Glutamatergic neuron (in vitro differentiated cells): Measurements from ENCODE around the gene ALDH3A2. TPM values are rescaled to one million over a fixed set of nuclear protein-coding genes. Genes with fewer than 3 reads are reported as not detected.

Experiments used
- DNase-seq: peaks from one replicate; pipeline ENCODE4 v3.0.0; 2022
- H3K27ac Mint-ChIP-seq: one replicate; pipeline ENCODE4 v1.8.0; 2020; ENCODE audit warnings: mild to moderate bottlenecking, mixed read lengths, inconsistent platforms; ENCODE audit not compliant: unreplicated experiment
- H3K27me3 Mint-ChIP-seq: one replicate; pipeline ENCODE4 v1.8.0; 2020; ENCODE audit warnings: mild to moderate bottlenecking, moderate library complexity, mixed read lengths, inconsistent platforms; ENCODE audit not compliant: unreplicated experiment
- H3K36me3 Mint-ChIP-seq: one replicate; pipeline ENCODE4 v1.8.0; 2020; ENCODE audit warnings: mild to moderate bottlenecking, mixed read lengths, inconsistent platforms; ENCODE audit not compliant: unreplicated experiment
- H3K4me1 Mint-ChIP-seq: one replicate; pipeline ENCODE4 v1.8.0; 2020; ENCODE audit warnings: mild to moderate bottlenecking, low read depth, mixed read lengths, inconsistent platforms; ENCODE audit not compliant: unreplicated experiment
- H3K4me3 Mint-ChIP-seq: one replicate; pipeline ENCODE4 v1.8.0; 2020; ENCODE audit warnings: mild to moderate bottlenecking, mixed read lengths, inconsistent platforms; ENCODE audit not compliant: unreplicated experiment
- H3K9me3 Mint-ChIP-seq: one replicate; pipeline ENCODE4 v1.8.0; 2020; ENCODE audit warnings: mild to moderate bottlenecking, moderate library complexity, mixed read lengths, inconsistent platforms; ENCODE audit not compliant: unreplicated experiment
- CTCF ChIP-seq: fragments of 200-600 bp; sonication (generic); IDR thresholded peaks from one replicate; pipeline ENCODE4 v1.5.0; 2021; ENCODE audit not compliant: partially characterized antibody, unreplicated experiment
- total RNA-seq: library from RNA; stranded (reverse); fragmentation: NEBNext Ultra II Directional; extraction: Animal tissue kit (Norgen Biotek cat#: 25700); gene quantifications from one replicate; pipeline ENCODE4 v1.2.1, GENCODE V29; 2021; ENCODE audit not compliant: unreplicated experiment

The ALDH3A2 gene
- total RNA-seq, 1 donor from 2014 or later, result 42.6 TPM

- no peak overlapping the region for H3K4me3 Mint-ChIP-seq
- H3K27me3 Mint-ChIP-seq, result no peaks in the 10 kb centered on the region
- no peak for TF ChIP-seq CTCF
- peaks cover 4% of the 10 kb centered on the region for H3K9me3 Mint-ChIP-seq
- H3K36me3 Mint-ChIP-seq, result no peaks in the 10 kb centered on the region
- H3K4me1 Mint-ChIP-seq, result no peaks in the 10 kb centered on the region
- DNase-seq, result no peak
- H3K27ac Mint-ChIP-seq, result no peak overlapping the region
Observed at GRCh38 chr17:19630035-19630434, 18.5 kb upstream of the ALDH3A2 start.

GRCh38 chr17:19630661-19631060, 17.9 kb upstream of the ALDH3A2 start:
- no peak overlapping the region for H3K27ac Mint-ChIP-seq
- no peak overlapping the region for H3K4me3 Mint-ChIP-seq
- DNase-seq, result no peak
- H3K4me1 Mint-ChIP-seq, result no peaks in the 10 kb centered on the region
- no peaks in the 10 kb centered on the region for H3K36me3 Mint-ChIP-seq
- TF ChIP-seq CTCF, result no peak
- H3K27me3 Mint-ChIP-seq, result no peaks in the 10 kb centered on the region
- H3K9me3 Mint-ChIP-seq, result peaks cover 4% of the 10 kb centered on the region

- H3K27ac Mint-ChIP-seq, result no peak overlapping the region
- no peaks in the 10 kb centered on the region for H3K4me1 Mint-ChIP-seq
- no peaks in the 10 kb centered on the region for H3K27me3 Mint-ChIP-seq
- TF ChIP-seq CTCF, result no peak
- no peak for DNase-seq
- no peaks in the 10 kb centered on the region for H3K36me3 Mint-ChIP-seq
- no peak overlapping the region for H3K4me3 Mint-ChIP-seq
- H3K9me3 Mint-ChIP-seq, result peaks cover 4% of the 10 kb centered on the region
Observed at GRCh38 chr17:19631905-19632304, 16.6 kb upstream of the ALDH3A2 start.

GRCh38 chr17:19641687-19642372, 6.7 kb upstream of the ALDH3A2 start:
- H3K27ac Mint-ChIP-seq, result no peak overlapping the region
- H3K36me3 Mint-ChIP-seq, result no peaks in the 10 kb centered on the region
- no peaks in the 10 kb centered on the region for H3K4me1 Mint-ChIP-seq
- no peak for DNase-seq
- no peaks in the 10 kb centered on the region for H3K9me3 Mint-ChIP-seq
- H3K27me3 Mint-ChIP-seq, result no peaks in the 10 kb centered on the region
- H3K4me3 Mint-ChIP-seq, result no peak overlapping the region
- no peak for TF ChIP-seq CTCF

GRCh38 chr17:19642373-19642893, 6.1 kb upstream of the ALDH3A2 start:
- no peaks in the 10 kb centered on the region for H3K27me3 Mint-ChIP-seq
- DNase-seq, result no peak
- peaks cover 3% of the 10 kb centered on the region for H3K4me1 Mint-ChIP-seq
- no peak for TF ChIP-seq CTCF
- no peak overlapping the region for H3K27ac Mint-ChIP-seq
- no peaks in the 10 kb centered on the region for H3K36me3 Mint-ChIP-seq
- H3K9me3 Mint-ChIP-seq, result peaks cover under 1% of the 10 kb centered on the region
- no peak overlapping the region for H3K4me3 Mint-ChIP-seq
